Adrenal gland (tissue), 5 donors: Measurements from ENCODE around the gene FMN1.

Experiments used
- POLR2A ChIP-seq, 2 donors: fragments of 450-650 bp; IDR thresholded peaks; one replicate each; pipeline ENCODE4 v1.6.1; 2017; ENCODE audit warnings: antibody characterized with exemption in 2 of 2, mild to moderate bottlenecking in 2 of 2, moderate library complexity in 1 of 2
- TF ChIP-seq, protein P1 (sequence below), 6 experiments: fragments of 450-650 bp in 4 of 6; fragments of 200-600 bp in 2 of 6; sonication (generic) in 1 of 6; IDR thresholded peaks; 1 replicate in 5 of 6; 2 replicates in 1 of 6; pipeline versions ENCODE4 v1.5.1 to v1.8.0; 2016 to 2021; ENCODE audit warnings: antibody characterized with exemption in 6 of 6, mild to moderate bottlenecking in 2 of 6, moderate library complexity in 1 of 6
- donor health status: DM: no; HTN: no; CAD: no.

DNA sequence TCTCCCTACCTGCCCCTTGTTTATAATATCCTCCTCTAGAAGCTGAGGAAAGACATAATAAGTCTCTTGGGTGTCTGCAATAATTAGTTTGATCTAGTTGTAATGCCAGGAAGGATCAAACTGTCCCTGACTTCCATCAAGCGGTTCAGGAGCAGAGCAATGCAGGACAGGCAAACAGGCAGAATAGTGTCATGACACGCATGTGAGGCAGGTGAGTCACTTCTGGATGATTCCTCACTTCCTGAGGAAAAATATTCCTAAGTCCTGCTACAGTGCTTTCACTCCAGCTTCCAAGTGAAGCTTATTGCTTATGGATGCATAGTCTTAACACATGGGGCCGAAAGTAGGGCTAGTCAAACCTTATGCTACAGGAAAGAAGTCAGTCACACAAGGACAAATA lies 390.9 kb downstream of the FMN1 start:
- TF ChIP-seq, protein P1, sequence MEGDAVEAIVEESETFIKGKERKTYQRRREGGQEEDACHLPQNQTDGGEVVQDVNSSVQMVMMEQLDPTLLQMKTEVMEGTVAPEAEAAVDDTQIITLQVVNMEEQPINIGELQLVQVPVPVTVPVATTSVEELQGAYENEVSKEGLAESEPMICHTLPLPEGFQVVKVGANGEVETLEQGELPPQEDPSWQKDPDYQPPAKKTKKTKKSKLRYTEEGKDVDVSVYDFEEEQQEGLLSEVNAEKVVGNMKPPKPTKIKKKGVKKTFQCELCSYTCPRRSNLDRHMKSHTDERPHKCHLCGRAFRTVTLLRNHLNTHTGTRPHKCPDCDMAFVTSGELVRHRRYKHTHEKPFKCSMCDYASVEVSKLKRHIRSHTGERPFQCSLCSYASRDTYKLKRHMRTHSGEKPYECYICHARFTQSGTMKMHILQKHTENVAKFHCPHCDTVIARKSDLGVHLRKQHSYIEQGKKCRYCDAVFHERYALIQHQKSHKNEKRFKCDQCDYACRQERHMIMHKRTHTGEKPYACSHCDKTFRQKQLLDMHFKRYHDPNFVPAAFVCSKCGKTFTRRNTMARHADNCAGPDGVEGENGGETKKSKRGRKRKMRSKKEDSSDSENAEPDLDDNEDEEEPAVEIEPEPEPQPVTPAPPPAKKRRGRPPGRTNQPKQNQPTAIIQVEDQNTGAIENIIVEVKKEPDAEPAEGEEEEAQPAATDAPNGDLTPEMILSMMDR (IDR thresholded peaks at IDR 0.05) = no peak
- no peak for TF ChIP-seq POLR2A (IDR thresholded peaks at IDR 0.05)
